ENCODE data around the gene REN.

REN gene

GRCh38 chr1:204181116-204181515 is 15.0 kb upstream of the REN start:
- ATAC-seq (replicated peaks; ENCODE audit: extremely low read depth, poor library complexity, severe bottlenecking), result no peak
- Mint-ChIP-seq H3K27me3 (no peaks in the 10 kb centered on the region), H3K4me1 (no peaks in the 10 kb centered on the region), H3K9me3 (no peaks in the 10 kb centered on the region), H3K27ac (ENCODE audit: low read depth) (no peak overlapping the region), H3K36me3 (ENCODE audit: insufficient read depth) (no peaks in the 10 kb centered on the region), H3K4me3 (no peak overlapping the region)
- no peak for DNase-seq (ENCODE audit: low spot score in 2 of 2)

- Mint-ChIP-seq H3K9me3 (no peaks in the 10 kb centered on the region), H3K4me1 (no peaks in the 10 kb centered on the region), H3K27me3 (no peaks in the 10 kb centered on the region), H3K36me3 (ENCODE audit: insufficient read depth) (no peaks in the 10 kb centered on the region), H3K4me3 (no peak overlapping the region), H3K27ac (ENCODE audit: low read depth) (no peak overlapping the region)
- no peak for ATAC-seq (replicated peaks; ENCODE audit: extremely low read depth, poor library complexity, severe bottlenecking)
- DNase-seq (ENCODE audit: low spot score in 2 of 2), result no peak
Observed at GRCh38 chr1:204180133-204180532, 14.0 kb upstream of the REN start.

- ATAC-seq (replicated peaks; ENCODE audit: extremely low read depth, poor library complexity, severe bottlenecking) (no peak), DNase-seq (ENCODE audit: low spot score in 2 of 2) (no peak)
- Mint-ChIP-seq H3K4me3 (no peak overlapping the region), H3K27me3 (no peaks in the 10 kb centered on the region), H3K4me1 (no peaks in the 10 kb centered on the region), H3K9me3 (peaks cover 3% of the 10 kb centered on the region), H3K27ac (ENCODE audit: low read depth) (no peak overlapping the region), H3K36me3 (ENCODE audit: insufficient read depth) (no peaks in the 10 kb centered on the region)
Observed at GRCh38 chr1:204178487-204179281, 12.5 kb upstream of the REN start.

- Mint-ChIP-seq H3K4me3 (no peak overlapping the region), H3K4me1 (no peaks in the 10 kb centered on the region), H3K27me3 (no peaks in the 10 kb centered on the region), H3K9me3 (peaks cover 6% of the 10 kb centered on the region), H3K36me3 (ENCODE audit: insufficient read depth) (no peaks in the 10 kb centered on the region), H3K27ac (ENCODE audit: low read depth) (no peak overlapping the region)
- ATAC-seq (replicated peaks; ENCODE audit: extremely low read depth, poor library complexity, severe bottlenecking) (no peak), DNase-seq (ENCODE audit: low spot score in 2 of 2) (no peak)
Observed at GRCh38 chr1:204177133-204177532, 11.0 kb upstream of the REN start.

GRCh38 chr1:204176049-204176448 is 9.9 kb upstream of the REN start:
- no peaks in the 10 kb centered on the region for H3K4me1 Mint-ChIP-seq
- H3K27me3 Mint-ChIP-seq, result no peaks in the 10 kb centered on the region
- peaks cover 6% of the 10 kb centered on the region for H3K9me3 Mint-ChIP-seq
- no peaks in the 10 kb centered on the region for H3K36me3 Mint-ChIP-seq (ENCODE audit: insufficient read depth)
- no peak for DNase-seq (ENCODE audit: low spot score in 2 of 2)
- no peak for ATAC-seq (replicated peaks; ENCODE audit: extremely low read depth, poor library complexity, severe bottlenecking)
- H3K27ac Mint-ChIP-seq (ENCODE audit: low read depth), result no peak overlapping the region
- no peak overlapping the region for H3K4me3 Mint-ChIP-seq

- no peaks in the 10 kb centered on the region for H3K27me3 Mint-ChIP-seq
- no peaks in the 10 kb centered on the region for H3K36me3 Mint-ChIP-seq (ENCODE audit: insufficient read depth)
- no peak overlapping the region for H3K27ac Mint-ChIP-seq (ENCODE audit: low read depth)
- H3K9me3 Mint-ChIP-seq, result peaks cover 11% of the 10 kb centered on the region
- DNase-seq (ENCODE audit: low spot score in 2 of 2) (no peak), ATAC-seq (replicated peaks; ENCODE audit: extremely low read depth, poor library complexity, severe bottlenecking) (no peak)
- H3K4me3 Mint-ChIP-seq, result no peak overlapping the region
- no peaks in the 10 kb centered on the region for H3K4me1 Mint-ChIP-seq
Observed at GRCh38 chr1:204174958-204175357, 8.8 kb upstream of the REN start.

GRCh38 chr1:204172404-204173029 is 6.4 kb upstream of the REN start:
- no peak for DNase-seq (ENCODE audit: low spot score in 2 of 2)
- Mint-ChIP-seq H3K4me1 (no peaks in the 10 kb centered on the region), H3K9me3 (peaks cover 12% of the 10 kb centered on the region), H3K27me3 (no peaks in the 10 kb centered on the region), H3K4me3 (no peak overlapping the region), H3K27ac (ENCODE audit: low read depth) (no peak overlapping the region), H3K36me3 (ENCODE audit: insufficient read depth) (no peaks in the 10 kb centered on the region)
- ATAC-seq (replicated peaks; ENCODE audit: extremely low read depth, poor library complexity, severe bottlenecking), result no peak

- peaks cover 16% of the 10 kb centered on the region for H3K9me3 Mint-ChIP-seq
- DNase-seq (ENCODE audit: low spot score in 2 of 2) (no peak), ATAC-seq (replicated peaks; ENCODE audit: extremely low read depth, poor library complexity, severe bottlenecking) (no peak)
- H3K4me1 Mint-ChIP-seq, result no peaks in the 10 kb centered on the region
- H3K4me3 Mint-ChIP-seq, result no peak overlapping the region
- no peak overlapping the region for H3K27ac Mint-ChIP-seq (ENCODE audit: low read depth)
- no peaks in the 10 kb centered on the region for H3K36me3 Mint-ChIP-seq (ENCODE audit: insufficient read depth)
- H3K27me3 Mint-ChIP-seq, result no peaks in the 10 kb centered on the region
Observed at GRCh38 chr1:204171751-204172178, 5.6 kb upstream of the REN start.

- Mint-ChIP-seq H3K27me3 (peaks cover 10% of the 10 kb centered on the region), H3K4me1 (no peaks in the 10 kb centered on the region), H3K27ac (ENCODE audit: low read depth) (no peak overlapping the region), H3K9me3 (peaks cover 16% of the 10 kb centered on the region), H3K36me3 (ENCODE audit: insufficient read depth) (no peaks in the 10 kb centered on the region), H3K4me3 (no peak overlapping the region)
- no peak for ATAC-seq (replicated peaks; ENCODE audit: extremely low read depth, poor library complexity, severe bottlenecking)
- no peak for DNase-seq (ENCODE audit: low spot score in 2 of 2)
Observed at GRCh38 chr1:204170494-204171155, 4.5 kb upstream of the REN start.

- no peak overlapping the region for H3K4me3 Mint-ChIP-seq
- DNase-seq (ENCODE audit: low spot score in 2 of 2) (no peak), ATAC-seq (replicated peaks; ENCODE audit: extremely low read depth, poor library complexity, severe bottlenecking) (no peak)
- no peaks in the 10 kb centered on the region for H3K4me1 Mint-ChIP-seq
- H3K36me3 Mint-ChIP-seq (ENCODE audit: insufficient read depth), result no peaks in the 10 kb centered on the region
- peaks cover 16% of the 10 kb centered on the region for H3K9me3 Mint-ChIP-seq
- H3K27ac Mint-ChIP-seq (ENCODE audit: low read depth), result no peak overlapping the region
- peaks cover 18% of the 10 kb centered on the region for H3K27me3 Mint-ChIP-seq
Observed at GRCh38 chr1:204169858-204170257, 3.7 kb upstream of the REN start.

- ATAC-seq (replicated peaks; ENCODE audit: extremely low read depth, poor library complexity, severe bottlenecking), result no peak
Observed at GRCh38 chr1:204167730-204168129, 1.6 kb upstream of the REN start.

GRCh38 chr1:204162494-204163074 is 3.6 kb downstream of the REN start:
- peaks cover 5% of the 10 kb centered on the region for H3K9me3 Mint-ChIP-seq
- H3K27ac Mint-ChIP-seq (ENCODE audit: low read depth), result no peak overlapping the region
- peak; percentile 80 for ATAC-seq (replicated peaks; ENCODE audit: extremely low read depth, poor library complexity, severe bottlenecking)
- DNase-seq (ENCODE audit: low spot score in 2 of 2), result peak; percentile 59 to 77
- peaks cover 45% of the 10 kb centered on the region for H3K27me3 Mint-ChIP-seq
- no peak overlapping the region for H3K4me3 Mint-ChIP-seq
- H3K4me1 Mint-ChIP-seq, result no peaks in the 10 kb centered on the region
- no peaks in the 10 kb centered on the region for H3K36me3 Mint-ChIP-seq (ENCODE audit: insufficient read depth)

More at GRCh38 chr1:204167730-204168129, 1.6 kb upstream of the REN start:
- H3K36me3 Mint-ChIP-seq (ENCODE audit: insufficient read depth), result no peaks in the 10 kb centered on the region
- no peak overlapping the region for H3K4me3 Mint-ChIP-seq
- H3K27me3 Mint-ChIP-seq, result peaks cover 31% of the 10 kb centered on the region
- DNase-seq (ENCODE audit: low spot score in 2 of 2), result no peak
- H3K9me3 Mint-ChIP-seq, result peaks cover 10% of the 10 kb centered on the region
- no peak overlapping the region for H3K27ac Mint-ChIP-seq (ENCODE audit: low read depth)
- H3K4me1 Mint-ChIP-seq, result no peaks in the 10 kb centered on the region
